GM12878 (cell line): ENCODE measurements around the gene ISCU. TPM values are rescaled to one million over a fixed set of nuclear protein-coding genes. Genes with fewer than 3 reads are reported as not detected.

Experiments used
- BACH1 ChIP-seq: fragments of 450-650 bp; IDR thresholded peaks from 2 replicates; pipeline ENCODE4 v1.6.1; 2017; ENCODE audit warnings: mild to moderate bottlenecking, borderline replicate concordance
- BMI1 ChIP-seq: fragments of 450-650 bp; IDR thresholded peaks from 2 replicates; pipeline ENCODE4 v1.6.1; 2016; ENCODE audit warnings: mild to moderate bottlenecking, moderate library complexity, borderline replicate concordance
- E2F8 ChIP-seq: fragments of 450-650 bp; IDR thresholded peaks from 2 replicates; pipeline ENCODE4 v1.6.1; 2018; ENCODE audit warnings: mild to moderate bottlenecking, low read depth, moderate library complexity; ENCODE audit not compliant: partially characterized antibody
- EGR1 ChIP-seq, 2 experiments: IDR thresholded peaks; 1 replicate in 1 of 2; 2 replicates in 1 of 2; pipeline ENCODE4 v1.6.1; 2011 to 2012; ENCODE audit warnings: low read depth in 2 of 2, low read length in 2 of 2, borderline replicate concordance in 1 of 2, mild to moderate bottlenecking in 1 of 2, moderate library complexity in 1 of 2
- EP300 ChIP-seq, 2 experiments: fragments of 150-350 bp in 1 of 2; IDR thresholded peaks; 2 replicates each; pipeline ENCODE4 v1.6.1; 2011 to 2012; ENCODE audit warnings: low read depth in 2 of 2, low read length in 2 of 2, borderline replicate concordance in 1 of 2, improper control_type of control experiment in 1 of 2, inconsistent platforms in 1 of 2; ENCODE audit not compliant: control insufficient read depth in 1 of 2
- HSF1 ChIP-seq: fragments of 150-350 bp; IDR thresholded peaks from 2 replicates; pipeline ENCODE4 v1.6.1; 2014; ENCODE audit warnings: mild to moderate bottlenecking, low read depth, low read length
- MEF2B ChIP-seq: fragments of 450-650 bp; IDR thresholded peaks from 2 replicates; pipeline ENCODE4 v1.6.1; 2018; ENCODE audit warnings: mild to moderate bottlenecking, moderate library complexity; ENCODE audit not compliant: partially characterized antibody, poor library complexity, severe bottlenecking
- NFYB ChIP-seq: IDR thresholded peaks from 2 replicates; pipeline ENCODE4 v1.6.1; 2011; ENCODE audit warnings: low read depth, mild to moderate bottlenecking, low read length, improper control_type of control experiment, moderate library complexity; ENCODE audit not compliant: insufficient read depth
- NR2F1 ChIP-seq: fragments of 450-650 bp; conservative IDR thresholded peaks from 2 replicates; pipeline ENCODE4 v1.6.1; 2017; ENCODE audit warnings: mild to moderate bottlenecking
- POLR2AphosphoS5 ChIP-seq: IDR thresholded peaks from 2 replicates; pipeline ENCODE4 v1.6.1; 2011; ENCODE audit warnings: mild to moderate bottlenecking, low read length, inconsistent platforms
- RCOR1 ChIP-seq: conservative IDR thresholded peaks from 2 replicates; pipeline ENCODE4 v1.6.1; 2012; ENCODE audit warnings: low read depth, low read length, improper control_type of control experiment
- RELA ChIP-seq: fragments of 450-650 bp; IDR thresholded peaks from 2 replicates; pipeline ENCODE4 v1.8.0; 2014; ENCODE audit warnings: borderline replicate concordance; ENCODE audit not compliant: partially characterized antibody
- SMAD1 ChIP-seq: fragments of 450-650 bp; IDR thresholded peaks from 2 replicates; pipeline ENCODE4 v1.6.1; 2018; ENCODE audit warnings: mild to moderate bottlenecking, low read depth; ENCODE audit not compliant: partially characterized antibody
- SPI1 ChIP-seq: IDR thresholded peaks from 2 replicates; pipeline ENCODE4 v1.6.1; 2011; ENCODE audit warnings: low read depth, mild to moderate bottlenecking, low read length, moderate library complexity, borderline replicate concordance; ENCODE audit not compliant: insufficient read depth
- SREBF2 ChIP-seq: IDR thresholded peaks from 2 replicates; pipeline ENCODE4 v1.6.1; 2012; ENCODE audit warnings: mild to moderate bottlenecking, low read length
- ZNF274 ChIP-seq: IDR thresholded peaks from one replicate; pipeline ENCODE4 v1.8.0; 2011; ENCODE audit not compliant: insufficient read length, insufficient read depth
- ZNF384 ChIP-seq: IDR thresholded peaks from 2 replicates; pipeline ENCODE4 v1.6.1; 2012; ENCODE audit warnings: low read depth, mild to moderate bottlenecking, low read length, improper control_type of control experiment, borderline replicate concordance
- polyA plus RNA-seq, 11 experiments: library from polyadenylated mRNA; depleted of rRNA in 4 of 11; unstranded in 6 of 11; stranded (reverse) in 5 of 11; fragments of >200 nt; fragmentation: Nextera tagmentation in 4 of 11; fragmentation: Illumina TruSeq in 1 of 11; extraction: Ambion mirVana in 4 of 11; extraction: Trizol in 1 of 11; gene quantifications; 1 replicate in 1 of 11; 2 replicates in 10 of 11; pipeline versions ENCODE4 v1.2.1 to v1.2.3, GENCODE V29; 2011 to 2016; ENCODE audit warnings: inconsistent platforms in 2 of 11, missing spikeins in 2 of 11, low read depth in 1 of 11
- total RNA-seq, 4 experiments: library from RNA; depleted of rRNA in 3 of 4; stranded (reverse); fragments of >200 nt in 3 of 4; fragmentation: Illumina TruSeq in 1 of 4; extraction: Trizol in 1 of 4; gene quantifications; 2 replicates each; pipeline versions ENCODE4 v1.2.1 to v1.2.3, GENCODE V29; 2013 to 2021
- TF ChIP-seq, protein P1 (sequence below): fragments of 450-650 bp; IDR thresholded peaks from 2 replicates; pipeline ENCODE4 v1.6.1; 2016; ENCODE audit warnings: mild to moderate bottlenecking, moderate library complexity, borderline replicate concordance
- TF ChIP-seq, protein P2 (sequence below): IDR thresholded peaks from 2 replicates; pipeline ENCODE4 v1.6.1; 2012; ENCODE audit warnings: low read depth, low read length, improper control_type of control experiment

The ISCU gene
- total and polyA plus RNA-seq, 10 of the 15 experiments (the other 5 are each of a cell fraction or from before 2014, with no cell fraction given): 32.8 to 260 (median 127) TPM

- TF ChIP-seq NFYB (no peak), SMAD1 (peak; percentile 40), RELA (peak; percentile 84), SREBF2 (no peak), RCOR1 (0 out of 2 replicates have a peak, but pooled peaks have one; percentile 73), SPI1 (peak; percentile 52; the same call in 1 of the 2 replicates), EGR1 (IDR thresholded peaks at IDR 0.05; ENCODE audit: borderline replicate concordance in 1 of 2, low read depth in 2 of 2, low read length in 2 of 2) (no peak), BACH1 (0 out of 2 replicates have a peak, but pooled peaks have one; percentile 45), BMI1 (0 out of 2 replicates have a peak, but pooled peaks have one; percentile 4), ZNF384 (no peak), POLR2AphosphoS5 (peak; percentile 65), MEF2B (peak; percentile 35), ZNF274 (no peak), HSF1 (no peak), NR2F1 (peak; percentile 81), E2F8 (no peak), EP300 (IDR thresholded peaks at IDR 0.05; ENCODE audit: borderline replicate concordance in 1 of 2, control insufficient read depth in 1 of 2, low read depth in 2 of 2, low read length in 2 of 2) (peak; percentile 76 to 89; a peak in 3 of 4 replicates)
- TF ChIP-seq, protein P1, sequence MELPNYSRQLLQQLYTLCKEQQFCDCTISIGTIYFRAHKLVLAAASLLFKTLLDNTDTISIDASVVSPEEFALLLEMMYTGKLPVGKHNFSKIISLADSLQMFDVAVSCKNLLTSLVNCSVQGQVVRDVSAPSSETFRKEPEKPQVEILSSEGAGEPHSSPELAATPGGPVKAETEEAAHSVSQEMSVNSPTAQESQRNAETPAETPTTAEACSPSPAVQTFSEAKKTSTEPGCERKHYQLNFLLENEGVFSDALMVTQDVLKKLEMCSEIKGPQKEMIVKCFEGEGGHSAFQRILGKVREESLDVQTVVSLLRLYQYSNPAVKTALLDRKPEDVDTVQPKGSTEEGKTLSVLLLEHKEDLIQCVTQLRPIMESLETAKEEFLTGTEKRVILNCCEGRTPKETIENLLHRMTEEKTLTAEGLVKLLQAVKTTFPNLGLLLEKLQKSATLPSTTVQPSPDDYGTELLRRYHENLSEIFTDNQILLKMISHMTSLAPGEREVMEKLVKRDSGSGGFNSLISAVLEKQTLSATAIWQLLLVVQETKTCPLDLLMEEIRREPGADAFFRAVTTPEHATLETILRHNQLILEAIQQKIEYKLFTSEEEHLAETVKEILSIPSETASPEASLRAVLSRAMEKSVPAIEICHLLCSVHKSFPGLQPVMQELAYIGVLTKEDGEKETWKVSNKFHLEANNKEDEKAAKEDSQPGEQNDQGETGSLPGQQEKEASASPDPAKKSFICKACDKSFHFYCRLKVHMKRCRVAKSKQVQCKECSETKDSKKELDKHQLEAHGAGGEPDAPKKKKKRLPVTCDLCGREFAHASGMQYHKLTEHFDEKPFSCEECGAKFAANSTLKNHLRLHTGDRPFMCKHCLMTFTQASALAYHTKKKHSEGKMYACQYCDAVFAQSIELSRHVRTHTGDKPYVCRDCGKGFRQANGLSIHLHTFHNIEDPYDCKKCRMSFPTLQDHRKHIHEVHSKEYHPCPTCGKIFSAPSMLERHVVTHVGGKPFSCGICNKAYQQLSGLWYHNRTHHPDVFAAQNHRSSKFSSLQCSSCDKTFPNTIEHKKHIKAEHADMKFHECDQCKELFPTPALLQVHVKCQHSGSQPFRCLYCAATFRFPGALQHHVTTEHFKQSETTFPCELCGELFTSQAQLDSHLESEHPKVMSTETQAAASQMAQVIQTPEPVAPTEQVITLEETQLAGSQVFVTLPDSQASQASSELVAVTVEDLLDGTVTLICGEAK: 0 out of 2 replicates have a peak, but pooled peaks have one; percentile 17
- TF ChIP-seq, protein P2, sequence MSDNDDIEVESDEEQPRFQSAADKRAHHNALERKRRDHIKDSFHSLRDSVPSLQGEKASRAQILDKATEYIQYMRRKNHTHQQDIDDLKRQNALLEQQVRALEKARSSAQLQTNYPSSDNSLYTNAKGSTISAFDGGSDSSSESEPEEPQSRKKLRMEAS: no peak
Observed at GRCh38 chr12:108567406-108568337, 5.3 kb downstream of the ISCU start (continued).
